Fibroblast of lung (primary cell): Measurements from ENCODE around the gene TAB2.

Experiments used
- CTCF ChIP-seq, 2 donors: IDR thresholded peaks in 1 of 2; conservative IDR thresholded peaks in 1 of 2; 1 replicate in 1 of 2; 2 replicates in 1 of 2; pipeline ENCODE4 v1.5.1; 2011 to 2012; ENCODE audit warnings: low read length in 2 of 2, control low read depth in 1 of 2, inconsistent platforms in 1 of 2, low read depth in 1 of 2, mild to moderate bottlenecking in 1 of 2
- EZH2 ChIP-seq: IDR thresholded peaks from 2 replicates; pipeline ENCODE4 v1.5.1; 2012; ENCODE audit warnings: low read length, control low read depth, mild to moderate bottlenecking; ENCODE audit errors: missing control alignments

GRCh38 chr6:149346078-149346477, 28.6 kb downstream of the TAB2 start:
- TF ChIP-seq CTCF (conservative IDR thresholded peaks at IDR 0.05 in 1 of 2, IDR thresholded peaks at IDR 0.05 in 1 of 2; ENCODE audit: low read depth in 1 of 2, low read length in 2 of 2) (no peak), EZH2 (no peak)
